CD4-positive, alpha-beta T cell treated with Interleukin-4 for 1 hour (primary cell): ENCODE measurements around the gene ZBTB12.
A peak's percentile ranks its signal among the peaks of the same experiment; 100 is the strongest.
"Not testable (repeated sequence)": the region's sequence is repeated elsewhere in the genome, so short reads cannot be mapped to it uniquely, and the experiment has no call there.

Source experiments
- DNase-seq, 2 donors: peaks; one replicate each; pipeline ENCODE4 v3.0.0-alpha.2; 2020 to 2022

ZBTB12 gene

GRCh38 chr6:31919624-31920303, 17.9 kb upstream of the ZBTB12 start:
- DNase-seq = no peak

- no peak for DNase-seq
Measured at GRCh38 chr6:31918069-31918720, 16.3 kb upstream of the ZBTB12 start.

GRCh38 chr6:31915756-31916155, 13.9 kb upstream of the ZBTB12 start:
- no peak for DNase-seq

- no peak for DNase-seq
Measured at GRCh38 chr6:31915351-31915750, 13.5 kb upstream of the ZBTB12 start.

- DNase-seq = no peak
Measured at GRCh38 chr6:31911826-31912585, 10.1 kb upstream of the ZBTB12 start.

GRCh38 chr6:31909298-31909697, 7.4 kb upstream of the ZBTB12 start:
- DNase-seq = not testable (repeated sequence)

- DNase-seq = no peak
Measured at GRCh38 chr6:31908791-31909190, 6.9 kb upstream of the ZBTB12 start.

- DNase-seq = not testable (repeated sequence)
Measured at GRCh38 chr6:31908255-31908654, 6.4 kb upstream of the ZBTB12 start.

- no peak for DNase-seq
Measured at GRCh38 chr6:31907158-31907813, 5.4 kb upstream of the ZBTB12 start.

GRCh38 chr6:31906727-31907126, 4.8 kb upstream of the ZBTB12 start:
- not testable (repeated sequence) for DNase-seq

GRCh38 chr6:31906122-31906521, 4.2 kb upstream of the ZBTB12 start:
- DNase-seq = no peak

- no peak for DNase-seq
Measured at GRCh38 chr6:31905041-31905440, 3.2 kb upstream of the ZBTB12 start.

- DNase-seq = no peak
Measured at GRCh38 chr6:31903957-31904356, 2.1 kb upstream of the ZBTB12 start.

- peak; percentile 63 to 69 for DNase-seq
Measured at GRCh38 chr6:31901415-31901952, 402 bp downstream of the ZBTB12 start.

- DNase-seq = no peak
Measured at GRCh38 chr6:31900917-31901414, 920 bp downstream of the ZBTB12 start.

- DNase-seq = peak in 1 of 2 donors; percentile 34
Measured at GRCh38 chr6:31899882-31900722, 1.8 kb downstream of the ZBTB12 start.

GRCh38 chr6:31899215-31899614, 2.7 kb downstream of the ZBTB12 start:
- DNase-seq = no peak

GRCh38 chr6:31898383-31899011, 3.4 kb downstream of the ZBTB12 start:
- DNase-seq = peak; percentile 44 to 77

GRCh38 chr6:31897612-31898382, 4.1 kb downstream of the ZBTB12 start, which contains the start of gene EHMT2:
TSS of gene EHMT2 (minus strand) at chr6:31897698. CDS start at chr6:31897677, 21 bp downstream.
- DNase-seq = peak; percentile 82 to 85

GRCh38 chr6:31896856-31897611, 4.9 kb downstream of the ZBTB12 start:
- no peak for DNase-seq
